ENCODE measurements around the gene ZNF236. TPM values are rescaled to one million over a fixed set of nuclear protein-coding genes. Genes with fewer than 3 reads are reported as not detected.

Gene ZNF236
- total RNA-seq, 1 experiment from 2014 or later = 24.8 TPM

- Histone ChIP-seq H3K36me3 (ENCODE audit: insufficient read depth, low read length, poor library complexity, severe bottlenecking) (no peaks in the 10 kb centered on the region), H3K4me3 (ENCODE audit: low read depth, low read length, poor library complexity, severe bottlenecking) (no peak overlapping the region), H3K27me3 (replicated peaks; ENCODE audit: insufficient read depth, low read depth, low read length, poor library complexity) (no peaks in the 10 kb centered on the region), H3K27ac (ENCODE audit: low read depth, low read length, poor library complexity, severe bottlenecking) (no peak overlapping the region), H3K9me3 (ENCODE audit: low read depth, low read length, poor library complexity, severe bottlenecking) (no peaks in the 10 kb centered on the region), H3K4me1 (ENCODE audit: insufficient read depth, low read length, poor library complexity, severe bottlenecking) (peaks cover 8% of the 10 kb centered on the region)
- TF ChIP-seq CTCF (conservative IDR thresholded peaks at IDR 0.05; ENCODE audit: low read depth, low read length) = no peak
- no peak for TF ChIP-seq EZH2 (IDR thresholded peaks at IDR 0.05; ENCODE audit: borderline replicate concordance, low read depth, low read length, poor library complexity, severe bottlenecking)
- DNase-seq (ENCODE audit: low spot score) = no peak
- intact Hi-C loops (cut with micrococcal nuclease; ENCODE audit: unreplicated experiment) = no loop called here
- ChIA-PET POLR2A (ENCODE audit: low non-redundant PET) (no interaction called here), CTCF (no interaction called here)
- BruUV-seq (replicated peaks) = no TSS peak
These were observed 2.8 kb upstream of the ZNF236 start for GRCh38 chr18:76819411-76820136.

GRCh38 chr18:76821356-76821874, 942 bp upstream of the ZNF236 start:
- peaks cover 12% of the 10 kb centered on the region for H3K4me1 ChIP-seq (ENCODE audit: insufficient read depth, low read length, poor library complexity, severe bottlenecking)
- CTCF ChIA-PET = no interaction called here

DNA sequence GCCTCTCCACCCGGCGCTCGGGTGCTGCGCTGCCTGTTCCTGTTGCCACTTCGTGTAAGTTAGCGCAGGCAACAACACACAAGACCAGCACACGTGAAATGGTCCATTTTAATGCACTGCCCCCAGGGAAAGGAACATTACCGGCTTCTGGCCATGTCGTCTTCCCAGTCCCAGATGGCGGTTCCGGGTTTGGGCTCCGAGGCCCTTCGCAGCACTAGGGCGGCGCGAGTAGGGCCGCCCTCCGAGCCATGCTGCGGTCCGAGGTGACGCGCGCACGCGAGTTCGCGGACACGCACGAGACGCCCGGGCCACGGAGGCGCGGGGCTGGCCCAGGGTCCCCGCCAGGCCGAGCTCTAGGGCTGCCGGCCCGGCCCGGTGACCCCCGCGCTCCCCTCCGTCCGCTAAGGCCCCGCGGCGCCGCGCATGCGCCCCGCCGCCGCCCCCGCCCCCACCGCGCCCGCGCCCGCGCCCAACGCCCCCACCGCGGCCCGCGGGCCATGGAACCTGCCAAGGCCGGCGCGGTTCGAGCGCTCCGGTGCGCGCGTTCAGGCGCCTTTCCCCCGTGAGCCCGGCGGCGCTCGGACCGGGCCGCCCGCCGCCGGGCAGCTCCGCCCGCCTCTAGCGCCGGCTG, 367 bp upstream of the ZNF236 start:
- intact Hi-C loops (cut with micrococcal nuclease; ENCODE audit: unreplicated experiment) = no loop called here
- H3K36me3 ChIP-seq (ENCODE audit: insufficient read depth, low read length, poor library complexity, severe bottlenecking) = no peaks in the 10 kb centered on the region
- H3K4me3 ChIP-seq (ENCODE audit: low read depth, low read length, poor library complexity, severe bottlenecking) = peak overlapping the region; percentile 88
- H3K27me3 ChIP-seq (replicated peaks; ENCODE audit: insufficient read depth, low read depth, low read length, poor library complexity) = no peaks in the 10 kb centered on the region
- H3K4me1 ChIP-seq (ENCODE audit: insufficient read depth, low read length, poor library complexity, severe bottlenecking) = peaks cover 12% of the 10 kb centered on the region
- no peaks in the 10 kb centered on the region for H3K9me3 ChIP-seq (ENCODE audit: low read depth, low read length, poor library complexity, severe bottlenecking)
- peak overlapping the region; percentile 91 for H3K27ac ChIP-seq (ENCODE audit: low read depth, low read length, poor library complexity, severe bottlenecking)
- BruUV-seq (replicated peaks) = no TSS peak
- no peak for TF ChIP-seq CTCF (conservative IDR thresholded peaks at IDR 0.05; ENCODE audit: low read depth, low read length)
- peak; percentile 57 for DNase-seq (ENCODE audit: low spot score)
- ChIA-PET POLR2A (ENCODE audit: low non-redundant PET) (no interaction called here), CTCF (no interaction called here)

More at GRCh38 chr18:76821356-76821874, 942 bp upstream of the ZNF236 start:
- Histone ChIP-seq H3K27ac (ENCODE audit: low read depth, low read length, poor library complexity, severe bottlenecking) (peak overlapping the region; percentile 91), H3K9me3 (ENCODE audit: low read depth, low read length, poor library complexity, severe bottlenecking) (no peaks in the 10 kb centered on the region), H3K4me3 (ENCODE audit: low read depth, low read length, poor library complexity, severe bottlenecking) (peak overlapping the region; percentile 88), H3K36me3 (ENCODE audit: insufficient read depth, low read length, poor library complexity, severe bottlenecking) (no peaks in the 10 kb centered on the region), H3K27me3 (replicated peaks; ENCODE audit: insufficient read depth, low read depth, low read length, poor library complexity) (no peaks in the 10 kb centered on the region)
- TF ChIP-seq EZH2 (IDR thresholded peaks at IDR 0.05; ENCODE audit: borderline replicate concordance, low read depth, low read length, poor library complexity, severe bottlenecking) (no peak), CTCF (conservative IDR thresholded peaks at IDR 0.05; ENCODE audit: low read depth, low read length) (no peak)
- intact Hi-C loops (cut with micrococcal nuclease; ENCODE audit: unreplicated experiment) = no loop called here
- DNase-seq (ENCODE audit: low spot score) = no peak
- BruUV-seq (replicated peaks) = no TSS peak
- POLR2A ChIA-PET (ENCODE audit: low non-redundant PET) = no interaction called here

Data from A673 (cell line).